BE2C (cell line): ENCODE data around the gene NT5M.
A peak's percentile ranks its signal among the peaks of the same experiment; 100 is the strongest.

Experiments
- DNase-seq: peaks from one replicate; pipeline ENCODE4 v3.0.0-alpha.2; 2020
- H3K27me3 ChIP-seq: fragments of 250-450 bp; sonication (Bioruptor Pico); 2 replicates; pipeline ENCODE4 v1.5.1; 2020; ENCODE audit warnings: mild to moderate bottlenecking
- H3K36me3 ChIP-seq: fragments of 250-450 bp; sonication (Bioruptor Pico); 2 replicates; pipeline ENCODE4 v1.5.1; 2020; ENCODE audit warnings: mild to moderate bottlenecking
- H3K4me1 ChIP-seq: fragments of 250-450 bp; sonication (Bioruptor Pico); 2 replicates; pipeline ENCODE4 v1.5.1; 2020
- H3K4me3 ChIP-seq: 2 replicates; pipeline ENCODE4 v1.5.1; 2011; ENCODE audit warnings: low read depth, low read length
- H3K9me3 ChIP-seq: fragments of 250-450 bp; sonication (Bioruptor Pico); 2 replicates; pipeline ENCODE4 v1.5.1; 2020
- CTCF ChIP-seq: IDR thresholded peaks from 2 replicates; pipeline ENCODE4 v1.5.1; 2012; ENCODE audit warnings: mild to moderate bottlenecking, low read depth, low read length

NT5M gene

GRCh38 chr17:17280613-17281549 lies 22.3 kb upstream of the NT5M start, which contains the start of gene COPS3:
TSS of gene COPS3 (minus strand) at chr17:17281246. CDS start at chr17:17281186, 60 bp downstream.
- no peak for TF ChIP-seq CTCF
- DNase-seq = peak; percentile 94
- no peaks in the 10 kb centered on the region for H3K36me3 ChIP-seq
- H3K4me3 ChIP-seq = peak within 1 kb of the TSS; percentile 79
- no peaks in the 10 kb centered on the region for H3K9me3 ChIP-seq
- no peaks in the 10 kb centered on the region for H3K27me3 ChIP-seq
- no peaks in the 10 kb centered on the region for H3K4me1 ChIP-seq

- no peaks in the 10 kb centered on the region for H3K36me3 ChIP-seq
- no peak for TF ChIP-seq CTCF
- H3K27me3 ChIP-seq = no peaks in the 10 kb centered on the region
- no peak for DNase-seq
- no peak overlapping the region for H3K4me3 ChIP-seq
- H3K9me3 ChIP-seq = no peaks in the 10 kb centered on the region
- no peaks in the 10 kb centered on the region for H3K4me1 ChIP-seq
Measured at GRCh38 chr17:17285951-17286350, 17.2 kb upstream of the NT5M start.

GRCh38 chr17:17289086-17289485 lies 14.1 kb upstream of the NT5M start:
- DNase-seq = no peak
- no peaks in the 10 kb centered on the region for H3K9me3 ChIP-seq
- no peaks in the 10 kb centered on the region for H3K4me1 ChIP-seq
- H3K36me3 ChIP-seq = no peaks in the 10 kb centered on the region
- H3K27me3 ChIP-seq = no peaks in the 10 kb centered on the region
- TF ChIP-seq CTCF = no peak
- no peak overlapping the region for H3K4me3 ChIP-seq

- no peaks in the 10 kb centered on the region for H3K9me3 ChIP-seq
- no peak for DNase-seq
- H3K4me1 ChIP-seq = no peaks in the 10 kb centered on the region
- TF ChIP-seq CTCF = no peak
- no peaks in the 10 kb centered on the region for H3K27me3 ChIP-seq
- no peaks in the 10 kb centered on the region for H3K36me3 ChIP-seq
- H3K4me3 ChIP-seq = no peak overlapping the region
Measured at GRCh38 chr17:17289701-17290100, 13.5 kb upstream of the NT5M start.

GRCh38 chr17:17295141-17295540 lies 8.0 kb upstream of the NT5M start:
- DNase-seq = no peak
- H3K4me3 ChIP-seq = no peak overlapping the region
- H3K27me3 ChIP-seq = no peaks in the 10 kb centered on the region
- H3K36me3 ChIP-seq = no peaks in the 10 kb centered on the region
- no peaks in the 10 kb centered on the region for H3K4me1 ChIP-seq
- TF ChIP-seq CTCF = no peak
- H3K9me3 ChIP-seq = no peaks in the 10 kb centered on the region

DNA sequence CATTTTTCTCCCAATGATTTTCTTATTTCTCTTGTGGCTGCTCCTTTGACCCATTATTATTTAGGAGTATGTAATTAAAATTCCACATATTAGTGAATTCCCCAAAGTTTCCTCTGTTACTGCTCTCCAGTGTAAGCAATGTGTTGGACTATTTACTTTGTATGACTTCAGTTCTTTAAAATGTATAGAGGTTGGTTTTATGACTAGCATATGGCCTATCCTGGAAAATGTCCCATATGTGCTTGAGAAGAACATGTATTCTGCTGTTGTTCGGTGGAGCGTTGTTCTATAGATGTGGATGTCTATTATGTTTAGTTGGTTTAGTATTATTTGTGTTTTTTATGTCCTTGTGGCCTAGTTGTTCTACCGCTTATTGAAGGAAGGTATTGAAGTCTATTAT lies 6.0 kb upstream of the NT5M start:
- no peaks in the 10 kb centered on the region for H3K9me3 ChIP-seq

More for the DNA sequence above, 6.0 kb upstream of the NT5M start:
- Histone ChIP-seq H3K36me3 (no peaks in the 10 kb centered on the region), H3K4me3 (no peak overlapping the region), H3K27me3 (no peaks in the 10 kb centered on the region), H3K4me1 (no peaks in the 10 kb centered on the region)
- no peak for DNase-seq
- TF ChIP-seq CTCF = no peak
